ENCODE data around the gene LRRC7. TPM values are rescaled to one million over a fixed set of nuclear protein-coding genes. Genes with fewer than 3 reads are reported as not detected.
A peak's percentile ranks its signal among the peaks of the same experiment; 100 is the strongest.

The LRRC7 gene
- 1.9 TPM for polyA plus RNA-seq (2013, experiment 1 of 4)
- polyA plus RNA-seq (2013, experiment 2 of 4), result 1.6 TPM
- polyA plus RNA-seq (2013, experiment 3 of 4), result 1.9 TPM
- 2.0 TPM for polyA plus RNA-seq (2013, experiment 4 of 4)

DNA sequence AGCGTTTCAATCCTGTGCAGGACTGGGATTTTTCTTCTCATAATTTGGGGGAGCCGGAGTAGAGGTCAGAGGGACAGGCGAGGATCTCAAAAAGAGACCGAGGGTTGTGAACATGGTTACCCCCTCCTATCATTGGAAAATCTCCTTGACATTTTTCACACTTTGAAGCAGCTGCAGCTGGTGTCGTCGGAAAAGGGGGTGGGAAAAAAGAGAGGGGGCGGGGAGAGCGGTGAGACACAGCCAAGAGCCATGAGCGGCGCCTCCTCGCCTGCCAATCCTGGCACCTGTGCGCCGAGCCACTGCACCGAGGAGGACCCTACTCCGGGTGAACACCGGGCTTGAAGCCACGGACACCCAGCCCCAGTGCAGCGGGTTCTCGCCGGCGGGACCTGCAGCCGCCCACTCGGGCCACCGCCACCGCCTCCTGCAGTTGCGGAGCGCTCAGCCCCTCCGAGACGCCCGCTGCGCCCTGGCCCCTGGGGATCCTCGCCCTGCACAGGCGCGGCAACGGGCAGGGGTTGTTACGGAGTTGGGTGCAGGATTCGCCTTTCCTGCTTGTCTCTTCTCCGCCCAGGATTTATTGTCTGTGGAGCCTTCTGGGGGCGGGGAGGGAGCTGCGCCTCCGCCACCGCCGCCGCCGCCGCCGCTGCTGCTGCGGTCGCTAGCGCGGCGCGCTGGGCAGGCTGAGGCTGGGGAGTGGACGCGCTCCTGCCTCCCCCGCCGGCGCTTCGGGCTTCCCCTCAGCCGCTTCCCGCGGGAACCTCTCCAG lies at the start of gene LRRC7:
Gene LRRC7 (plus strand): TSS at position 271 of the 769 bp plus-strand sequence. CDS start 718 bp downstream, outside the sequence.
- Histone ChIP-seq H3K27ac (ENCODE audit: insufficient read depth, low read depth, low read length, poor library complexity, severe bottlenecking) (no peak within 1 kb of the TSS), H3K4me3 (ENCODE audit: insufficient read depth, low read depth, low read length) (peak within 1 kb of the TSS; percentile 59), H3K4me1 (ENCODE audit: control insufficient read depth, insufficient read depth, low read length) (peaks cover 4% of the 10 kb centered on the region), H3K27me3 (ENCODE audit: control insufficient read depth, insufficient read depth, low read length, poor library complexity, severe bottlenecking) (peaks cover 65% of the 10 kb centered on the region), H3K9me3 (ENCODE audit: control insufficient read depth, low read length) (no peaks in the 10 kb centered on the region), H3K36me3 (ENCODE audit: control insufficient read depth, insufficient read depth, low read length) (no peaks in the 10 kb centered on the region)
- 0 to 1% methylated on average over 61 to 62 of the region's 62 CpGs for WGBS, 2 experiments

DNA sequence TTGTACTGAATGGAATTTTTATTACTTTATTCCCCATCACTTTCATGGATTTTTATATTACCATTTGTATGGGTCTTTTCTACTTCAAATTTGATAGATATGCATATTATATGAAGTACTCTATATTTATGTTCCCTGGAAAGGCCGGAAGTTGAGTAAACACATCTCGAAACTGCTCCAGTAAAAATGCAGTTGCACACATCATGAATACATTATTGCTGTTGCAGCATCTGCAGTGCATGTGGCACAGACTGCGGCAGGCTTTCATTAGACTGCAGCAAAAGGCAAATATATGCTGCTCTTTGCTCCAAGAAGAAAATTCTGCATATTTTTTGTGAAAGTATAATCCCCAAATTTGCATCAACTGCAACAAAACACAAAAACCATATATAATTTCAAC lies 48.7 kb upstream of the LRRC7 start:
- Histone ChIP-seq H3K4me1 (ENCODE audit: control insufficient read depth, insufficient read depth, low read length) (no peaks in the 10 kb centered on the region), H3K27ac (ENCODE audit: insufficient read depth, low read depth, low read length, poor library complexity, severe bottlenecking) (no peak overlapping the region)
- WGBS, 2 experiments, result 96 to 97% methylated on average over 3 of the region's 3 CpGs

DNA sequence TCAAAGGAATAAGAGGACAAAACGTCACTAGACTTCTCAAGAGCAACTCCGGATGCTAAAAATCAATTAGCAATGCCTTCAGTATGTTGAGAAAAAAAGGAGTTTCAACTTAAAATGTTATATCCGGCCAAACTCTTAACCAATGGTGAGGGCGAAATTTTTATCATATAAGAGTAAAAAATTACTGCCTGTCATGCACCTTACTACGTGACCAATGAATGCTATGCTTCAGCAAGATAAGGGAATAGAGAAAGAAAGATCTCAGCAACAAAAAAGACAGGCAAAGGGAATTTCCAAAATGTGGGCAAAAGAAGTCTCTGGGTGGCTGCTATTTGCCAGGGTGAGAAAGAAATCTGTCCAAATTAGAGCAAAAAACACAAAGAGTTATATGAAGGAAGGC lies 47.4 kb upstream of the LRRC7 start:
- Histone ChIP-seq H3K36me3 (ENCODE audit: control insufficient read depth, insufficient read depth, low read length) (no peaks in the 10 kb centered on the region), H3K27ac (ENCODE audit: insufficient read depth, low read depth, low read length, poor library complexity, severe bottlenecking) (no peak overlapping the region), H3K27me3 (ENCODE audit: control insufficient read depth, insufficient read depth, low read length, poor library complexity, severe bottlenecking) (no peaks in the 10 kb centered on the region), H3K9me3 (ENCODE audit: control insufficient read depth, low read length) (no peaks in the 10 kb centered on the region), H3K4me1 (ENCODE audit: control insufficient read depth, insufficient read depth, low read length) (no peaks in the 10 kb centered on the region), H3K4me3 (ENCODE audit: insufficient read depth, low read depth, low read length) (no peak overlapping the region)
- 91 to 98% methylated on average over 3 to 5 of the region's 5 CpGs for WGBS, 2 experiments

More for the DNA sequence above, 48.7 kb upstream of the LRRC7 start:
- no peak overlapping the region for H3K4me3 ChIP-seq (ENCODE audit: insufficient read depth, low read depth, low read length)
- no peaks in the 10 kb centered on the region for H3K27me3 ChIP-seq (ENCODE audit: control insufficient read depth, insufficient read depth, low read length, poor library complexity, severe bottlenecking)
- no peaks in the 10 kb centered on the region for H3K36me3 ChIP-seq (ENCODE audit: control insufficient read depth, insufficient read depth, low read length)
- no peaks in the 10 kb centered on the region for H3K9me3 ChIP-seq (ENCODE audit: control insufficient read depth, low read length)

DNA sequence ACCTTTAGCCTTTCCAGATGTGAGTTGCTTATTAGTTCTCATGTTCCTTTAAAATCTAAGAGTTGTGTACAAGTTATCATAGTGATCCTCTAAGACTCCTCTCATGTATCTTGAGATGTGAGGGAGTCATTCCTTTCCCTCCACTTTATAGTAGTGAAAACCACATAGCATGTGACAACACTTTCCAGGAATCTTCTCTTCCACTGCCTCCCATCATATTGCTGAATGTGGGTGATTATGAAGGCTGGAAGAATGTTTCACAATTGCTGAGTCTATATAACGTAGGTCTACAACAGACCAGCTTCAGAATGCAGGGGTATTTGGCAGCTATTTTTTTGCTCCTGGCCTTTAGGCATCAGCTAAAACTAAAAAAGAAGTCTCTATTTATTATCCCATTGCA lies 44.7 kb upstream of the LRRC7 start:
- WGBS, 2 experiments, result 86 to 100% methylated on average over 1 of the region's 1 CpG
- H3K9me3 ChIP-seq (ENCODE audit: control insufficient read depth, low read length), result no peaks in the 10 kb centered on the region
- H3K27me3 ChIP-seq (ENCODE audit: control insufficient read depth, insufficient read depth, low read length, poor library complexity, severe bottlenecking), result no peaks in the 10 kb centered on the region
- H3K4me3 ChIP-seq (ENCODE audit: insufficient read depth, low read depth, low read length), result no peak overlapping the region
- no peaks in the 10 kb centered on the region for H3K4me1 ChIP-seq (ENCODE audit: control insufficient read depth, insufficient read depth, low read length)
- H3K36me3 ChIP-seq (ENCODE audit: control insufficient read depth, insufficient read depth, low read length), result no peaks in the 10 kb centered on the region
- H3K27ac ChIP-seq (ENCODE audit: insufficient read depth, low read depth, low read length, poor library complexity, severe bottlenecking), result no peak overlapping the region

DNA sequence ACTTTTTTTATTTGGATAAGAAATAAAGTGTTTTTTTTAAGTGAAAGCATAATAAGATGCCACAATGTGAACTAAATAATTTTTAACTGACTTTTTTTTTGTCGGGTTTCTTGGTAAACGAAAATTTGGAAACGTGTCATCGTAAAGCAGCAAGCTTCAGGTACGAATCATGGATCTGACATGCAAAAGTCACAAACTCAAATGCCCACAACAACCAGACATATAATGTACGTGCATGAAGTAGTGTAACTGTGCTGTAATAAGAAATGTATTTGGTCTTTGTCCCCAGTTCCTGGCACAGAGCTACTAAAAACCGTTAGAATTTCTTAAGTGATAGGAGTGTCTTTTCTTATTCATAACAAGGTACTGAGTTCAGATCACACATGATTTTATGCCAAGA lies 44.3 kb upstream of the LRRC7 start:
- Histone ChIP-seq H3K27ac (ENCODE audit: insufficient read depth, low read depth, low read length, poor library complexity, severe bottlenecking) (no peak overlapping the region), H3K36me3 (ENCODE audit: control insufficient read depth, insufficient read depth, low read length) (no peaks in the 10 kb centered on the region), H3K9me3 (ENCODE audit: control insufficient read depth, low read length) (no peaks in the 10 kb centered on the region), H3K4me1 (ENCODE audit: control insufficient read depth, insufficient read depth, low read length) (no peaks in the 10 kb centered on the region), H3K27me3 (ENCODE audit: control insufficient read depth, insufficient read depth, low read length, poor library complexity, severe bottlenecking) (no peaks in the 10 kb centered on the region), H3K4me3 (ENCODE audit: insufficient read depth, low read depth, low read length) (no peak overlapping the region)
- WGBS, 2 experiments, result 89 to 93% methylated on average over 7 of the region's 7 CpGs

DNA sequence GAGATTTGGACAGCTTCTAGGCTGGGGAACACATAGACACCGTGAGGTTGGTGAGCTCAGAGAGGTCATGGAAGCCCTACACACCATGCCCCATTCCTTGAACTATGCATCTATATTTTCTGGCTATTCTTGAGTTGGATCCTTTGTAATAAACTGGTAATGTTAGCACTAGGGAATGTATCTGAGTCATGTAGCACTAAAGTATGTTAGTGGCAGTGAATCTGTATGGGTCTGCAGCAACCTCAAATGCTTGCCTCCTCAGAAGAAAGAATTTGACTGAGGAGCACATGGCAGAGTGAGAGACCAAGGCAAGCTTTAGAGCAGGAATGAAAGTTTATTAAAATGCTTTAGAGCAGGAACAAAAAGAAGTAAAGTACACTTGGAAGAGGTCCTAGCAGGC lies 43.7 kb upstream of the LRRC7 start:
- H3K36me3 ChIP-seq (ENCODE audit: control insufficient read depth, insufficient read depth, low read length), result no peaks in the 10 kb centered on the region
- H3K27me3 ChIP-seq (ENCODE audit: control insufficient read depth, insufficient read depth, low read length, poor library complexity, severe bottlenecking), result no peaks in the 10 kb centered on the region
- no peak overlapping the region for H3K4me3 ChIP-seq (ENCODE audit: insufficient read depth, low read depth, low read length)
- no peaks in the 10 kb centered on the region for H3K4me1 ChIP-seq (ENCODE audit: control insufficient read depth, insufficient read depth, low read length)
- no peak overlapping the region for H3K27ac ChIP-seq (ENCODE audit: insufficient read depth, low read depth, low read length, poor library complexity, severe bottlenecking)
- no peaks in the 10 kb centered on the region for H3K9me3 ChIP-seq (ENCODE audit: control insufficient read depth, low read length)
- 81 to 90% methylated on average over 1 of the region's 1 CpG for WGBS, 2 experiments

DNA sequence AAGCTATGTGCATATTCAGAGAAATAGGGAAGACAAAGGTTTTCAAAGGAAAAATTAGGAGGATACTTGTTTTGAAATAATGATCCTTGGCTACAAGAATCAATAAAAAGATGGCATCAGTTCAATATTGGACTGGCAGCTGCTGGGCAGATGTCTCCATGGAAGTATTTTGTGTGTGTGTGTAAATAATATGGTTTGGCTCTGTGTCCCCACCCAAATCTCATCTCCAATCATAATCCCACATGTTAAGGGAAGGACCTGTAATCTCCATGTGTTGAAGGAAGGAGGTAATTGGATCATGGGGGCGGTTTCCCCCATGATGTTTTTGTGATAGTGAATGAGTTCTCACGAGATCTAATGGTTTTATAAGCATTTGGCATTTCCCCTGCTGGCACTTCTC lies 40.4 kb upstream of the LRRC7 start:
- Histone ChIP-seq H3K4me3 (ENCODE audit: insufficient read depth, low read depth, low read length) (no peak overlapping the region), H3K27ac (ENCODE audit: insufficient read depth, low read depth, low read length, poor library complexity, severe bottlenecking) (no peak overlapping the region), H3K36me3 (ENCODE audit: control insufficient read depth, insufficient read depth, low read length) (no peaks in the 10 kb centered on the region), H3K4me1 (ENCODE audit: control insufficient read depth, insufficient read depth, low read length) (no peaks in the 10 kb centered on the region), H3K27me3 (ENCODE audit: control insufficient read depth, insufficient read depth, low read length, poor library complexity, severe bottlenecking) (no peaks in the 10 kb centered on the region), H3K9me3 (ENCODE audit: control insufficient read depth, low read length) (no peaks in the 10 kb centered on the region)
- WGBS, 2 experiments, result 76 to 85% methylated on average over 2 of the region's 2 CpGs

DNA sequence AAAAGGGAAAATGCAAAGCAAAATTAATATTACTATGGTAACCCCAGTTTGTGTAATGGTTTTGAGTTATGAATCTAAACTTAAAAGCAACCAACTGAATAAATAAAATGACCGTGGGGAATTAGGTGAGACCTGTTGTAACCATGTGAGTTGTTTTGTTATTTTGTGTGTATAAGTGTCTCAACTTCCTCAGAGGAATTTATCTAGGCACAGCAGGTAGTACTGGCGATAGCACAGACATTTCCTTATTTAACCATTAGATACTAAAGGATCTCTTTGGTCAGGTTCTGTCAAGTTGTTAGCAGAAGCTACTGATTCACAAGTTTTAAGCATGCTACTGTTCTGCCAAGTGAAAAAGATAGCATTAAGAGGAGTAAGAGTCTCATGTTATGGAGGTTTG lies 39.3 kb upstream of the LRRC7 start:
- Histone ChIP-seq H3K36me3 (ENCODE audit: control insufficient read depth, insufficient read depth, low read length) (no peaks in the 10 kb centered on the region), H3K4me1 (ENCODE audit: control insufficient read depth, insufficient read depth, low read length) (no peaks in the 10 kb centered on the region), H3K9me3 (ENCODE audit: control insufficient read depth, low read length) (no peaks in the 10 kb centered on the region)

DNA sequence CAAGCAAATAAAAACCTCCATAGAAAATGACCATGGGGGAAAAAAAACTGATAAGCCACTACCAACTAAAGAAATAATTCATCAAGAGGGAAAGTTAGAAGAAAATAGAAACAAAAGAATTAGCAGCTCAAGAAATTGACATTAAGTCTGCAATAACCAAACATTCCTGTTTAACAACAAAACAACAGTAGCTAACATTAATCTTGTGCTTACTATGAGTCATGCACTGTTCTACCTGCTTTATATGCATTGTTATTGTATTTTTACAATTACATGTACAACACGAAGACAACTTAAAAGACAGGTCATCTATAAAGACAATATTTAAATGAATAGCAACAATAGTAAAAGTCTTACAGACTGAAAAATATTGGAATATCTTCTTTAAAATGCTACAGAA lies 34.4 kb upstream of the LRRC7 start:
- Histone ChIP-seq H3K36me3 (ENCODE audit: control insufficient read depth, insufficient read depth, low read length) (no peaks in the 10 kb centered on the region), H3K4me1 (ENCODE audit: control insufficient read depth, insufficient read depth, low read length) (no peaks in the 10 kb centered on the region), H3K27me3 (ENCODE audit: control insufficient read depth, insufficient read depth, low read length, poor library complexity, severe bottlenecking) (no peaks in the 10 kb centered on the region), H3K9me3 (ENCODE audit: control insufficient read depth, low read length) (no peaks in the 10 kb centered on the region), H3K4me3 (ENCODE audit: insufficient read depth, low read depth, low read length) (no peak overlapping the region), H3K27ac (ENCODE audit: insufficient read depth, low read depth, low read length, poor library complexity, severe bottlenecking) (no peak overlapping the region)
- no CpG with 5 or more reads among the region's 1 CpG for WGBS, 2 experiments

More for the DNA sequence above, 39.3 kb upstream of the LRRC7 start:
- 91 to 100% methylated on average over 1 to 2 of the region's 2 CpGs for WGBS, 2 experiments
- no peak overlapping the region for H3K4me3 ChIP-seq (ENCODE audit: insufficient read depth, low read depth, low read length)
- H3K27me3 ChIP-seq (ENCODE audit: control insufficient read depth, insufficient read depth, low read length, poor library complexity, severe bottlenecking), result no peaks in the 10 kb centered on the region
- H3K27ac ChIP-seq (ENCODE audit: insufficient read depth, low read depth, low read length, poor library complexity, severe bottlenecking), result no peak overlapping the region

DNA sequence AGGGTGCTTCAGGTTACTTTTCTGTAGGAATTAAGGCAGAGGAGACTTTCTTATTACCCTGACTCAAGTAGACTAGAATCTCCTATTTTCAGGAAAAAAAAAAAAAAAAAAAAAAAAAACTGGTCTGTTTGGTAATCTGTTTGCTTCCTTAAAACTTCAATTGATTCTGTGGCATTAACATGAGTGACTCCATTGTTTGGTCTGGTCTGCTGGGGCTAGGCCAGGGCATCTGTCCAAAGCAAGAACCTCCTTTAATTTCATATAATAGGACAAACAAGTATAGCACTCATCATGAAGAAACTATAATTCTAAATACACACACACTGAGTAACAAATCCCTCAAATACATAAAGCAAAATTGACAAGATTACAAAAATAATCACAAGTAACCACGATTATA lies 32.9 kb upstream of the LRRC7 start:
- Histone ChIP-seq H3K4me3 (ENCODE audit: insufficient read depth, low read depth, low read length) (no peak overlapping the region), H3K36me3 (ENCODE audit: control insufficient read depth, insufficient read depth, low read length) (no peaks in the 10 kb centered on the region), H3K9me3 (ENCODE audit: control insufficient read depth, low read length) (no peaks in the 10 kb centered on the region), H3K27ac (ENCODE audit: insufficient read depth, low read depth, low read length, poor library complexity, severe bottlenecking) (no peak overlapping the region), H3K4me1 (ENCODE audit: control insufficient read depth, insufficient read depth, low read length) (no peaks in the 10 kb centered on the region), H3K27me3 (ENCODE audit: control insufficient read depth, insufficient read depth, low read length, poor library complexity, severe bottlenecking) (no peaks in the 10 kb centered on the region)
- 100% methylated on average over 1 of the region's 1 CpG; no CpG with 5 or more reads in 1 of the 2 experiments for WGBS, 2 experiments
